Nephron progenitor cell (in vitro differentiated cells): ENCODE results near the gene LRGUK.

ENCODE experiments used
- DNase-seq: peaks from one replicate; pipeline ENCODE4 v3.0.0; 2021
- H3K27ac Mint-ChIP-seq: 2 replicates; pipeline ENCODE4 v1.8.0; 2021; ENCODE audit warnings: mild to moderate bottlenecking, moderate library complexity, mixed read lengths
- H3K27me3 Mint-ChIP-seq: 2 replicates; pipeline ENCODE4 v1.8.0; 2021; ENCODE audit warnings: mild to moderate bottlenecking, low read depth, mixed read lengths; ENCODE audit not compliant: poor library complexity
- H3K36me3 Mint-ChIP-seq: 2 replicates; pipeline ENCODE4 v1.8.0; 2021; ENCODE audit warnings: low read depth, mixed read lengths
- H3K4me1 Mint-ChIP-seq: 2 replicates; pipeline ENCODE4 v1.8.0; 2021; ENCODE audit warnings: mixed read lengths
- H3K4me3 Mint-ChIP-seq: 2 replicates; pipeline ENCODE4 v1.8.0; 2021; ENCODE audit warnings: mild to moderate bottlenecking, moderate library complexity, mixed read lengths
- H3K9me3 Mint-ChIP-seq: 2 replicates; pipeline ENCODE4 v1.8.0; 2021; ENCODE audit warnings: mild to moderate bottlenecking, moderate library complexity, mixed read lengths
- TF ChIP-seq, protein P1 (sequence below): fragments of 200-600 bp; sonication (generic); IDR thresholded peaks from 2 replicates; pipeline ENCODE4 v1.5.0; 2021; ENCODE audit warnings: antibody characterized with exemption

The LRGUK gene

DNA sequence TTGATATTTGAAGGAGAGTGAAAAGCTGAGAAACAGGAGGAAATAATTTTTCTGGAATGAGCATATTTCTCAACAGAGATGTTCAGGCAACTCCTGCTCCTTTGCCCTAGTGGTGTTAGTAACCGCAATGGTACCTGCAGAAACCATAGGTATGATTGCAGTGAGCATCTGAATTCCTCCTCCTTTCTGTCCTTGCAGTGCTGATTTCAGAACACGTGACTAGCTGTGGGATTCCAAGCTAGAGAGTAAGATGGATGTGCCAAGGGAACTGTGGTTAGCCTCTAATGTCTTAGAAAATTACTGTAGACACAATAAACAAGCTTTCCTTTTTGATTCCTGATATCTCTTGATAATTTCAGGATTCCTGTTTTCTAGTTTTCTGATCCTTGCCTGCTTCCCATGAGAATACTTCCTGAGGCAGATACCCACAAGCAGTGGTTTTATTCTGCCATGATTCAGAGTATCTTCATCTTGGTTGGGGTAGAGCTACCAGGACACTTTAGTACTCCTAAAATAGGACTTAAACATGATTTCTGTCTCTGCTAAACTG, 27.5 kb downstream of the LRGUK start:
- Mint-ChIP-seq H3K36me3 (no peaks in the 10 kb centered on the region), H3K27me3 (peaks cover 10% of the 10 kb centered on the region), H3K27ac (no peak overlapping the region), H3K4me1 (no peaks in the 10 kb centered on the region), H3K9me3 (no peaks in the 10 kb centered on the region), H3K4me3 (no peak overlapping the region)
- no peak for DNase-seq
- TF ChIP-seq, protein P1, sequence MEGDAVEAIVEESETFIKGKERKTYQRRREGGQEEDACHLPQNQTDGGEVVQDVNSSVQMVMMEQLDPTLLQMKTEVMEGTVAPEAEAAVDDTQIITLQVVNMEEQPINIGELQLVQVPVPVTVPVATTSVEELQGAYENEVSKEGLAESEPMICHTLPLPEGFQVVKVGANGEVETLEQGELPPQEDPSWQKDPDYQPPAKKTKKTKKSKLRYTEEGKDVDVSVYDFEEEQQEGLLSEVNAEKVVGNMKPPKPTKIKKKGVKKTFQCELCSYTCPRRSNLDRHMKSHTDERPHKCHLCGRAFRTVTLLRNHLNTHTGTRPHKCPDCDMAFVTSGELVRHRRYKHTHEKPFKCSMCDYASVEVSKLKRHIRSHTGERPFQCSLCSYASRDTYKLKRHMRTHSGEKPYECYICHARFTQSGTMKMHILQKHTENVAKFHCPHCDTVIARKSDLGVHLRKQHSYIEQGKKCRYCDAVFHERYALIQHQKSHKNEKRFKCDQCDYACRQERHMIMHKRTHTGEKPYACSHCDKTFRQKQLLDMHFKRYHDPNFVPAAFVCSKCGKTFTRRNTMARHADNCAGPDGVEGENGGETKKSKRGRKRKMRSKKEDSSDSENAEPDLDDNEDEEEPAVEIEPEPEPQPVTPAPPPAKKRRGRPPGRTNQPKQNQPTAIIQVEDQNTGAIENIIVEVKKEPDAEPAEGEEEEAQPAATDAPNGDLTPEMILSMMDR = no peak

DNA sequence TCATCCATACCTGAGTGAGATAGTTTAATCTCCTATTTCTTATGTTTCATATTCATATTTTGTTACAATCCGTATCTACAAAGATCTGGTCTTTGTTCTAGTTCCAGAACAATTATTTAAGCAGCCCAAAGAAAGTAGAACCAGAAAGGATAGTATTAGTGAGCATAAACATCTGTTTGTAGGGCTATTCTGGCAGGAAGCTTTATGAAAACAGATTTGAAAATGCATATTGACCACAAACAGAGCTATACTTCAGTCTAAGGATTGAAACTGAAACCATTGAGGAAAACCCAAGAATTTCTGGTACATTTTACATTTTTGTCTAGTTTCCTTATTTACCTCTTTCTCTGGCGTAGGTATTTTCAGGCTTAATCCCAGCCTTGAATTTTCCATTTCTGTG, 28.1 kb downstream of the LRGUK start:
- TF ChIP-seq, protein P1 = no peak
- Mint-ChIP-seq H3K27ac (no peak overlapping the region), H3K4me1 (no peaks in the 10 kb centered on the region), H3K27me3 (peaks cover 8% of the 10 kb centered on the region), H3K9me3 (no peaks in the 10 kb centered on the region), H3K4me3 (no peak overlapping the region), H3K36me3 (no peaks in the 10 kb centered on the region)
- no peak for DNase-seq

DNA sequence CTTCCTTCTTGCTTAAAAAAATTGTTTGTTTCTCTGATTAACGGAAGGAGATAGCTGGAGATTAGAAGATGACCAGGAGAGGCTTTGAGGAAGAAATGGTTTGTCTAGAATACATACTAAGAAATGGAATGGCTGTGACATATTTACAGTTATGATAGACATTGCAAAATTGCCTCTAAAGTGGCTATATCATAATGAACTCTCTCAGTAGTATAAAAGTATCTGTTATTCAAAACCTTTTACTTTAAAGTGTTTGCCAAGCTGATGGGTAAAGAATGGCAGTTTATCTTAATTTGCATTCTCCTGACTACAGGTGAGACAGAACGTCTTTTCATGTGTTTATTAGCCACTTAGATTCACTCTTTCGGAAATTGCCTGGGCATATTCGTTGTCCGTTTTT, 28.7 kb downstream of the LRGUK start:
- no peaks in the 10 kb centered on the region for H3K4me1 Mint-ChIP-seq
- no peak overlapping the region for H3K4me3 Mint-ChIP-seq
- TF ChIP-seq, protein P1 = no peak
- no peak for DNase-seq
- H3K36me3 Mint-ChIP-seq = no peaks in the 10 kb centered on the region
- H3K27ac Mint-ChIP-seq = no peak overlapping the region
- peaks cover 8% of the 10 kb centered on the region for H3K27me3 Mint-ChIP-seq
- H3K9me3 Mint-ChIP-seq = no peaks in the 10 kb centered on the region

DNA sequence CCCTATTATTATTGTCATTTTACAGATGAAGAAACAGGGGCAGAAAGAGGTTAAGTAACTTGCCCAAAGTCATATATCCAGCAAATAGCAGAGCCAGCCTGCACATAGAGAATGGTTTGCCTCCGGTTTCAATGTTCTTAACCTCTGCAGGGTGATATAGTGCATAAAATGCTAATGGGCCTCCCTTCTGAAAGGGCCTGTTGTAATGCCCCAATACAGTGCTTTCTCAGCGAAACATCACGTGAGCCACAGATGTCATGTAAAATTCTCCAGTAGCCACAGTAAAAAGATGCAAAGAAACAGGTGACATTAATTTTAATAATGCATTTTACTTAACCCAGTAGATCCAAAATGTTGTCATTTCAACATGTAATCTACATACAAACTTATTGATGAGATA, 38.1 kb downstream of the LRGUK start:
- Mint-ChIP-seq H3K36me3 (no peaks in the 10 kb centered on the region), H3K9me3 (no peaks in the 10 kb centered on the region), H3K4me3 (no peak overlapping the region), H3K27ac (no peak overlapping the region), H3K4me1 (no peaks in the 10 kb centered on the region), H3K27me3 (no peaks in the 10 kb centered on the region)
- no peak for DNase-seq
- TF ChIP-seq, protein P1 = no peak

DNA sequence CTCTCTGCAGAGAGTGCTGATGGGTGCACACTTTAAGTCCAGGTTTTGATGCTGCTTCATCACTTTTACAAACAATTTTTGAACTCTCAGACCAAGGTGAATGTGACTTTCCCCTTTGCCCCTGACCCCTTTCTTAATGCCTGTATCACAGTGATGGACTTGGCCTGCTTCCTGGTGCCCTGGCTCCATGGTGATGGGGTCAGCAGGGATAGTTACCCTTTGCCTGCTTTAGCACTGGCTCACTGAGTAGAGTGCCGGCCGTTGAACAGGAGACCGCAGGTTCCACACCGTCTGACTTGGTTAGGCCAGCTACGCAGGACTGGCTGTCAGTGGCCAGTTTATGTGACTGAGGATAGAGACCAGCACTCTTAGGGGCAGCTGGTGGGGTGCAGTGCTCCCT, 40.1 kb downstream of the LRGUK start:
- Mint-ChIP-seq H3K36me3 (no peaks in the 10 kb centered on the region), H3K4me3 (no peak overlapping the region), H3K9me3 (no peaks in the 10 kb centered on the region), H3K27me3 (no peaks in the 10 kb centered on the region), H3K4me1 (no peaks in the 10 kb centered on the region), H3K27ac (no peak overlapping the region)
- TF ChIP-seq, protein P1 = no peak
- DNase-seq = no peak

DNA sequence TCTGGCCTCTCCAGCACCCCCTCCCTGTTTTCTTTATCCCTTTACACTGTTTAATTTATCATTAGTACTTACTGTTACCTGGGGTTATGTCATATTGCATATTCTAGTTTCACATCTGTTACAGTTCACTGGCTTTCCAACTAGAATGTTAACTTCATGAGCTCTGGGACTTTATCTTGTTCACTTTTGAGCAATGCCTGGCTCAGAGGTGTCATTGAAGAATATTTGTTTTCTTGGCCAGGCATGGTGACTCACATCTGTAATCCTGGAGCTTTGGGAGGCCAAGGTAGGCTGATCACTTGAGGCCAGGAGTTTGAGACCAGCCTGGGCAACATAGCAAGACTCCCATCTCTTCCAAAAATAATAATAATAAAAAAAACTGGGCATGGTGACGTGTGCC, 40.7 kb downstream of the LRGUK start:
- TF ChIP-seq, protein P1 = no peak
- Mint-ChIP-seq H3K36me3 (no peaks in the 10 kb centered on the region), H3K9me3 (no peaks in the 10 kb centered on the region), H3K27ac (no peak overlapping the region), H3K4me3 (no peak overlapping the region), H3K27me3 (no peaks in the 10 kb centered on the region), H3K4me1 (no peaks in the 10 kb centered on the region)
- no peak for DNase-seq
